ENCODE measurements around the gene SETD3. TPM values are rescaled to one million over a fixed set of nuclear protein-coding genes. Genes with fewer than 3 reads are reported as not detected.

SETD3 gene
- total and polyA plus RNA-seq, 2 of the 8 experiments (the other 6 are each of a cell fraction or from before 2014, with no cell fraction given) = 24.0 to 64.0 TPM

DNA sequence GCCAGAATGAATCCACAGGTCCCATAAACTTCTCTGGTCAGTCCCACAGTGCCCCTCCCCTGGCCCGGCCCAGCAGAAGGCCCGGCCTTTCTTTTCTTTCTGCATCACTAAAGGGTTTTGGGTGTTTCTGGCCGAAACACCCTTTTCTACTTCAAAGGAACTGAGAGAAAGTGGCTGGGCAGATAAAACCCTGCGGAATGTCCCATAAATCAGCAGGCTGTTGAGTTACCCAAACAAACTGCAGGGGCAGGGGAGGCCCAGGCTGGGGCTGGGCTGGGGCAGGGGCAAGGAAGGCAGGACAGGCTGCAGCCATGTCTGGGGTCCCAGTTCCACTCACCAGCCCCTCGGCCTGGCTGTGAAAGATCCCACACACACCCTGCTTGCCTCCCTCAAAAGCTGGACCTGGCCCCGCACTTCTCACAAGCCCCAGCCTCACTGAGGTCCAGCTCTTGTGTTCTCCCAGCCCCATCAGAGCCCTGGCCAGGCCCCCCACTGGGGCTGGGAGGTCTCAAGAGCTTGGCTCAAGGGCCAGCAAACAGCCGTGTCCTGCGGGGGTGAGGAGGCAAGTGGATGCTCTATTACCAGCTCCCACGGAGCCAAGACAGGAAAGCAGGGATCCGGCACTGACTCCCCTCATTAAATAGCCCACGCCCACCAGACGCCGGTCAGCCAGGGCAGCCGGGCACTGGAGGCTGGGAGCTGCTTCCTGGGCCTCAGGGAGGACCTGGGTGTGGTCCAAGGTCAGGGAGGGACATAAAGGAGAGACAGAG, 42.5 kb upstream of the SETD3 start:
- CTCF ChIA-PET (ENCODE audit: partially characterized antibody) = interaction anchor here (0.6 to 6.5 kb wide), 16 partner anchors 13 to 165 kb away, joined by 3 to 40 read pairs (median 4); no protein-coding TSS in a partner anchor
- POLR2A ChIA-PET (ENCODE audit: partially characterized antibody) = interaction anchor here (0.8 to 1.4 kb wide), 4 partner anchors 8 to 110 kb away, joined by 3 to 5 read pairs (median 3); partner anchors contain the start of genes CCNK and SETD3

More for the DNA sequence above, 42.5 kb upstream of the SETD3 start:
- Histone ChIP-seq H2BK15ac (ENCODE audit: low read length) (0 out of 2 replicates have a peak overlapping the region, but pooled peaks have one; percentile 16), H2BK120ac (replicated peaks; ENCODE audit: low read depth, low read length) (peak overlapping the region; percentile 38), H3K79me1 (ENCODE audit: low read depth, low read length) (peaks cover 13% of the 10 kb centered on the region), H3K4ac (replicated peaks; ENCODE audit: insufficient read length, low read depth, low read length) (peak overlapping the region; percentile 71), H4K8ac (ENCODE audit: extremely low read depth, insufficient read depth, low read length) (peak overlapping the region; percentile 87; the same call in 1 of the 2 replicates), H2BK12ac (ENCODE audit: low read depth, low read length) (0 out of 2 replicates have a peak overlapping the region, but pooled peaks have one; percentile 55), H2BK20ac (ENCODE audit: low read length) (no peak overlapping the region), H3K4me3 (ENCODE audit: extremely low read depth in 1 of 4, insufficient read depth in 2 of 4, low read depth in 3 of 4, low read length in 4 of 4) (peak overlapping the region in 1 of 4 experiments; percentile 4; a peak in 1 of 8 replicates), H2BK5ac (ENCODE audit: low read depth, low read length) (peak overlapping the region; percentile 66), H3K23ac (ENCODE audit: insufficient read length) (no peak overlapping the region), H2AK5ac (ENCODE audit: low read depth, low read length) (peak overlapping the region; percentile 82; the same call in 1 of the 2 replicates), H3K23me2 (ENCODE audit: low read depth, low read length) (0 out of 2 replicates have a peak, but pooled peaks cover 2% of the 10 kb centered on the region), H3K9ac (replicated peaks in 1 of 4; ENCODE audit: extremely low read depth in 1 of 4, low read depth in 3 of 4, low read length in 3 of 4) (no peak overlapping the region; a peak in 1 of 7 replicates), H3K4me1 (replicated peaks in 1 of 4; ENCODE audit: control insufficient read depth in 3 of 4, insufficient read depth in 4 of 4, low read length in 3 of 4) (peaks cover 11 to 46% (median 37%) of the 10 kb centered on the region in 4 experiments), H3K56ac (replicated peaks; ENCODE audit: insufficient read length, low read depth, low read length) (no peak overlapping the region), H3K27ac (ENCODE audit: low read depth, low read length) (peak overlapping the region; percentile 38; the same call in 1 of the 2 replicates), H3K4me2 (ENCODE audit: insufficient read depth in 1 of 2, low read depth in 2 of 2, low read length in 2 of 2) (peak overlapping the region; percentile 30 to 37), H3K27me3 (replicated peaks in 1 of 4; ENCODE audit: control insufficient read depth in 3 of 4, extremely low read depth in 1 of 4, insufficient read depth in 3 of 4, low read length in 3 of 4) (no peaks in the 10 kb centered on the region), H3K36me3 (ENCODE audit: control insufficient read depth in 2 of 4, insufficient read depth in 4 of 4, low read length in 3 of 4) (no peaks in the 10 kb centered on the region; a peak in 1 of 8 replicates), H3K18ac (ENCODE audit: extremely low read depth, low read length) (peak overlapping the region; percentile 96), H4K5ac (ENCODE audit: insufficient read length, low read depth, low read length) (peak overlapping the region; percentile 72), H4K91ac (replicated peaks; ENCODE audit: insufficient read length, low read length) (peak overlapping the region; percentile 95), H3K79me2 (ENCODE audit: control insufficient read depth in 1 of 2, insufficient read depth in 2 of 2, low read length in 2 of 2) (peaks cover 0 to 2% of the 10 kb centered on the region in 2 experiments; a peak in 1 of 4 replicates), H4K20me1 (replicated peaks in 1 of 2; ENCODE audit: control insufficient read depth in 1 of 2, insufficient read depth in 2 of 2, low read length in 2 of 2) (no peaks in the 10 kb centered on the region), H3K9me3 (ENCODE audit: insufficient read depth in 2 of 2, low read depth in 1 of 2, low read length in 1 of 2) (no peaks in the 10 kb centered on the region), H3K14ac (ENCODE audit: insufficient read length) (no peak overlapping the region), H2AFZ (ENCODE audit: low read length) (no peak overlapping the region)
- no peak for FAIRE-seq
- TF ChIP-seq BACH1 (IDR thresholded peaks at IDR 0.05; ENCODE audit: low read length) (no peak), CBX8 (IDR thresholded peaks at IDR 0.05; ENCODE audit: borderline replicate concordance, low read depth, low read length) (no peak), HDAC6 (IDR thresholded peaks at IDR 0.05; ENCODE audit: low read depth, low read length) (no peak), TEAD4 (IDR thresholded peaks at IDR 0.05; ENCODE audit: low read depth, low read length) (peak; percentile 36; the same call in 1 of the 2 replicates), POU5F1 (IDR thresholded peaks at IDR 0.05; ENCODE audit: low read depth, low read length) (no peak), CREB1 (IDR thresholded peaks at IDR 0.05) (no peak)
- TF ChIP-seq, protein P1, sequence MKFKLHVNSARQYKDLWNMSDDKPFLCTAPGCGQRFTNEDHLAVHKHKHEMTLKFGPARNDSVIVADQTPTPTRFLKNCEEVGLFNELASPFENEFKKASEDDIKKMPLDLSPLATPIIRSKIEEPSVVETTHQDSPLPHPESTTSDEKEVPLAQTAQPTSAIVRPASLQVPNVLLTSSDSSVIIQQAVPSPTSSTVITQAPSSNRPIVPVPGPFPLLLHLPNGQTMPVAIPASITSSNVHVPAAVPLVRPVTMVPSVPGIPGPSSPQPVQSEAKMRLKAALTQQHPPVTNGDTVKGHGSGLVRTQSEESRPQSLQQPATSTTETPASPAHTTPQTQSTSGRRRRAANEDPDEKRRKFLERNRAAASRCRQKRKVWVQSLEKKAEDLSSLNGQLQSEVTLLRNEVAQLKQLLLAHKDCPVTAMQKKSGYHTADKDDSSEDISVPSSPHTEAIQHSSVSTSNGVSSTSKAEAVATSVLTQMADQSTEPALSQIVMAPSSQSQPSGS (IDR thresholded peaks at IDR 0.05; ENCODE audit: low read length) = no peak
- DNase-seq (ENCODE audit: low read depth in 1 of 2, low spot score in 2 of 2) = no peak
- WGBS, 2 experiments (ENCODE audit: extremely low coverage in 1 of 2, insufficient coverage in 1 of 2, insufficient read length in 1 of 2, insufficient replicate concordance in 2 of 2, low coverage in 1 of 2, low lambda C conversion rate in 2 of 2, missing lambda C conversion rate in 1 of 2) = 56% methylated on average over 14 of the region's 14 CpGs; no CpG with 5 or more reads in 1 of the 2 experiments

All from H1 (cell line).